DMS153 treated with DMSO at 0.1 percent for 48 hours (cell line): ENCODE measurements around the gene ANO9.
"Not testable (repeated sequence)": the region's sequence is repeated elsewhere in the genome, so short reads cannot be mapped to it uniquely, and the experiment has no call there.

Experiments used
- DNase-seq: peaks from one replicate; lab custom pipeline; 2025; ENCODE audit not compliant: unreplicated experiment; lab: John Stamatoyannopoulos, UW

ANO9 gene

GRCh38 chr11:471468-472145 is 29.8 kb upstream of the ANO9 start:
- DNase-seq: no peak

DNA sequence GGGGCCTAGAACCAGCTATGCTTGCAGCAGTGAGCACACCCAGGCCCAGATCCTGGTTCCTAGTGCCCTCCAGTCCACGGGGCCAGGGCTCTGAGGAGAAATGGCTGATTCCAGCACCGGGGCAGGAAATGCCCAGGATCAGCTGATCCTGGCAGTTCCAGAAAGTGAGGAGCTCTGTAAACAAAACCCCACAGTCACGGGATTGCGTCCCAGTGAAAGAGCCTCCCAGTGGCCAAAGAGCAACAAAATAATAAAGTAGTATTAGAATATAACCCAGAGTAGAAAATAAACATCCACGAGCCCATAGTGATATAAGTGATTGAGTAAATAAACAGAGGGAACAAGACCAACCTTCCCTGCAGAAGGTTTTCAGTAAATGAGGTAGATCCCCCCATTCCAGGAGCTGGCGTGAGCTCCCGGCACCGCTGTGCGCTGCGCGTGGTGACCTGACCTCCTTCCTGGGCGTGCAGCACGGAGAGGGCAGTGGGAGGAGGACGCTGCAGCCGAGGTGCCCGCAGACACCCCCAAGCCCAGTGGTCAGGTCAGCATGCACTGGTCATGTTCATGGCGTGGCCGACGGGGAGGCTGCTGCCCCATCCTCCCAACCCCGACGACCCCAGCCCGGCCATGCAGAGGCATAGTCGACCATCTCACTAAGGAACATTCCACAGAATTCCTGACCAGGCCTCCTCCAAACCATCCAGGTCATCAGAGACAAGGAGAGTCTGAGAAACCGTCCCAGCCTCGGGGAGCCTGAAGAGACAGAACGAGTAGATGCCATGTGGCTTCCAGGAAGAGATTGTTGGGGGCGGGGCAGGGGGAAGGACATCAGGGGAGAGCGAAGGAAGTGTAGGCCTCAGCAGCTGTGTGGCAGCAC is 28.1 kb upstream of the ANO9 start:
- peak; percentile 46 for DNase-seq

GRCh38 chr11:469026-469683 is 27.3 kb upstream of the ANO9 start:
- not testable (repeated sequence) for DNase-seq

GRCh38 chr11:468493-468892 is 26.7 kb upstream of the ANO9 start:
- no peak for DNase-seq

DNA sequence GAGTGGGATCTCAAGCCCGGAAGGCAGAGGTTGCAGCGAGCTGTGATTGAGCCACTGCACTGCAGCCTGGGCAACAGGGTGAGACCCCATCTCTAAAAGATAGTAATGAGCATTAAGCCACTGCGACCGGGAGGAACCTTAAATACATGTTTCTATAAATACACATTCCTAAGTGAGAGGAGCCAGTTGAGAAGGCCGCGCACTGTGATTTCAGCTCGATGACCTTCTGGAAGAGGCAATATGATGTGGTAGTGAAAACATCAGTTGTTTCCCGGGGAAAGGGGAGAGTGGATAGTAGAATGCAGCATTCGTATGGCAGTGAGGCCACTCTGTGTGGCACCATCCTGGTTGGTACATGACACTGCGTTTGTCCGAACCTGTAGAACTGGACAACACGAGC is 26.2 kb upstream of the ANO9 start:
- DNase-seq: no peak

GRCh38 chr11:465896-466530 is 24.2 kb upstream of the ANO9 start:
- DNase-seq: no peak

DNA sequence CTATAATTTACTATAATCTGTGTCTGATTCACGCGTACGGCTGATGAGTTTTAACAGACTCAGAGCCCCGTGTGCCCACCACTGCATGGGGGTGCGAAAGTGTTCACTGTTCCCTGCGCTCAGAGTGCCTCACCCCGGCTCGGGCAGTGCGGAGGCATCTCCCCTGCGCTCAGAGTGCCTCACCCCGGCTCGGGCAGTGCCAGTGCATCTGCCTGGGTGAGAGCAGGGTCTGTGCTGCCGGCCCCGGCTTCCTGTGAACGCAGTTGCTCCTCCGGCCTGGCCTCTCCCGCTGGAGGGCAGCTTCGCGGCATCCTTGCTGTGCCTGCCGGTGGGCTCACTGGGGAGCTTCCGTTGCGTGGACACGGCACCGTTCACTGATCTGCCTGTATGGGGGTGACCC is 22.5 kb upstream of the ANO9 start:
- DNase-seq: no peak

DNA sequence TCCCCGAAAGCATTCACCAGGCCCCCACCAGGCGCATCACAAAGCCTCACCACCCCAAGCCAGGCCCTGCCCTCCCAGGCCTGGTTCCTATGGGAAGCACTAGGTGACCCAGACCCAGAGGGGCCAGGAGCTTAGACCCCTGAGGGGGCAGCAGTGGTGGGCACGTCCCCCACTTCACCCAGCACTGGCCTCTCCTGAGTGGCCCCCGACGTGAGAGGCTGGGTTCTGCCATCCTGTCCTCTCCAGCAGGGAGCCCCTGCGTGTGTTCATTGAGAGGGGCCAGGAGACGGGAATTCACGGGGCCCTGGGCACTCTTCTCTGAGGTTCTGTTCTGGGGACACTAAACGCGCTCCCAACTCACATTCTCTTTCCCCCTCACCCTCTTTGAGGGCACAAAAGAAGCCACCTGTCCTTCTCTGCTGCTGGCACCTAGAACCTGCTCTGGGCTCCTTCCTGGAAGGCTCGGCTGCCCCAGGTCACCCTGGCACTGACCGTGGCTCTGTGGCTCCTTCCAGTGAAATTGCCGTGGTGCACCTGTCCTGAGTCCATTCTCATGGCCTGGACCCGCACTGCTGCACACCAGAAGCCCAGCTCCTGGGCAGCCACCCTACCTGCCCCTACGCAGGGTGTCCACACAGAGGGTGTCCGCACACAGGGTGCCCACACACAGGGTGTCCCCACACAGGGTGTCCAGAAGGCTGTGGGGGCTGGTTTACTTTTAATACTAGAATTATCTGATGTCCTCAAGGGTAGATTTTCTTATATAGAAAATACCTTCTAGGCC is 20.5 kb upstream of the ANO9 start:
- DNase-seq: no peak

GRCh38 chr11:461626-462025 is 19.8 kb upstream of the ANO9 start:
- DNase-seq: no peak

GRCh38 chr11:460331-461199 is 18.8 kb upstream of the ANO9 start:
- no peak for DNase-seq

DNA sequence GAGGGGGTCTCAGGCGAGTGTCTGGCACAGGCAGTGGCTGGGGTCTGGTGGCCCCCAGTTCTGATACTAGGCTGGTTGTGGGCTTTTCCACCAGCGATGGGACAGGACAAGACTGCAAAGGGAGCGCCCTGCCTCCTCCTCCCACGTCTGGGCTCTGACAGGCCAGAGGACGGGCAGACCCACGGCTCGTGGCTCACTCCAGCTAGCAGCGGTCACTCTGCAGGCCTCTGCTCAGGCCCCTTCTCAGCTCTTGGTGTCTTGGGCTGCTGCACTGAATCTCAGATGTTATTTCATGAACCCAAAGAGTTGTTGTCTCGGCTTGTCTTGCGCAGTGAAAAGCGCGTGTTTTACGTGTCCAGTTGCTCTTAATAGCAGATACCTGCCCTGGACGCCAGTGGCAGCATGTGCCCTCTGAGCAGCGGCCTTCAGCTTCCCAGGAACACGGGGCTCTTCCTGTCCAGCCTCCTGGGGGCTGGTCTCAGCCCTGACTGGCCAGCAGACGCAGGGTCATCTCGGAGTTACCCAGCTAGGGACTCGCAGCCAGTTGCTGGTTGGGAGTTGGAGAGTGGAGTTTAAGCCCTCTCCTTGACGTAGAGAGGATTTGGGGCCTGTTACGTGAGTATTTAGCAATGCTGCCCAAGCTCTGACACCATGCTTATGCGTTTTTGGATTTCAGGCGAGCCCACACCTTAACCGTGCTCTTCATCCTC is 17.9 kb upstream of the ANO9 start:
- no peak for DNase-seq

GRCh38 chr11:457111-457760 is 15.4 kb upstream of the ANO9 start:
- DNase-seq: no peak

- DNase-seq: no peak
Observed at GRCh38 chr11:456533-456932, 14.7 kb upstream of the ANO9 start.

DNA sequence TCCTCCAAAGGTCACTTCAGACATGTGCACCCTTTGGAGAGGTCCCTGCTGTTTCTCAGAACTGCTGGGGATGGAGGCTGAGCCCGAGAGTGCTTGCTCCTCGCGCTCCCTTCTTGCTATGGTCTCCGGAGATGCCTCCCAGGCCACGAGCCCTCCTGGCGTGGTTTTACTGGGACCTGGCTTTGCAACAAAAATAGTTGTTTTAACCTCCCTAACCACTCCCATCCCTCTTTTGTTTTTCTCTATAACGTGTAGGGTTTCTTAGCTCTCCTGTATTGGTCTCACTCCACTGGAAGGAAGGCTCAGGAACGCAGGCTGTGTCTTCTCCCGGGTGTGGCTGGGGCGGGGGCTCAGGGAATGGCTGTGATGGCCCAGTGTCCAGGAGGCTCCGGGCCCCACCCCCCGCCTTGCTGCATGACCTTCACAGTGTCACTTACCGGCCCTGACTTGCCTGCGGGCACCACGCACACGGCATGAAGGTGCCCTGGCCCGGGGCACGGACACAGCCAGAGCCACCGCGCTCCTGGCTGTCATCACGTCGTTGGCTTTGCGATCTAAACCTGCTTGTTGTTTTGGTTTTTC is 13.8 kb upstream of the ANO9 start:
- no peak for DNase-seq

DNA sequence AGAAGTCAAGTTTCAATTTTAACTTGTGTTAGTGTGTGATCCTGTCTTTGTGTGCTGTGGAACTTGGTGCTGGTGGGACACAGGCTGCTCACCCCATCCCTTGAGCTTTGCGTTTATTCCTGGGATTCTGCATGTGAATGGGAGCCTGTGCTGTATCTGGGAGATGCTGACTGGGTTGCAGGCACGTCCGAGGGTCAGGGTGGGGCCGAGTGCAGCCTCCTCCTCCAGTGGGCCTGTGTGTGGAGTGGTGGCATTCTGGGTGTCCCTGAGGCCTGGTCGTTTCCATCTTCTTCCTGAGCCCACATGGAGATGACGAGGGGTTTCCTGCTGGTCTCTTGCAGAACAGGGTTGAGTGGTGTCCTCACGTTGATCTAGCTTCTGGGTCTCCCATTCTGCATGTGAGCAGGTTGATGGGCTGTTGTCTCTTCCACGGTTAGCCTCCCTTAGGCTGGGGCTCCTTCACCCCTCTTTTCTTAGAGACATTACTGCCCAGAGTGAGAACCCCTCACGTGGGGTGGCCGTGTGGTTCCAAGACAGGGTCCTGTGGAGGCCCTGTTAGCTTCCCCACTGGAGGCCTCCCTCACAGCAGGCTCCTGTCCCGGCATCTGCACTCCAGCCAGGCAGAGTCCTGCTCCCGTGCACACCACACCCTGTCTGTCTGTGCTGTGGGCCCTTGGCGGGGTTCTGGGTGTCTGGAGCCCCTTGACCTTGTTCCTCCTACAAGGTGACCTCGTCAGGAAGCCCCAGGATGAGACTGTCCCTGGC is 13.2 kb upstream of the ANO9 start:
- no peak for DNase-seq

- DNase-seq: no peak
Observed at GRCh38 chr11:454043-454442, 12.2 kb upstream of the ANO9 start.

DNA sequence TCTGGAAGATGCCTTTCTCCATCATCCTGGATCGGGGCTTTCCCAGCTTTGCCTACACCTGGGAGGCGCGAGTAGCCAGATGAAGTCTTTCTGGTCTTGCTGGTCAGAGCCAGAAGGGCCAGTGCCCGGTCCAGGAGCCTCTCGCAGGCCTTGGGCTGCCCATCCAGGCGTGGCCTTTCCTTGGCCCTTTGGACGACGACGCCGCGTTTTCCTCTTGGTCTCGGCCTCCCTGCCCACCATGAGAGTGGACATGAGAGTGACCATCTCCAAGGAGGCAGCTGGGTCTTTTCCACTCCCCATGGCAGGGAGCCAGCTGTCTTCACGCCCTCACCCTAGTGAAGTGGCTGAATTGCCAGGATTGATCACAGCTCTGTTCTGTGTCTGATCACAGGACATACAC is 11.8 kb upstream of the ANO9 start:
- DNase-seq: no peak
